ACC112 (cell line): ENCODE data around the gene TEAD2.
"Not testable (repeated sequence)": the region's sequence is repeated elsewhere in the genome, so short reads cannot be mapped to it uniquely, and the experiment has no call there.

ENCODE experiments used
- H2AFZ ChIP-seq: fragments of 200-600 bp; sonication (generic); one replicate; pipeline ENCODE4 v1.6.0; 2017; ENCODE audit warnings: antibody characterized with exemption, low read length; ENCODE audit not compliant: unreplicated experiment
- H3K27ac ChIP-seq: fragments of 200-600 bp; sonication (generic); 2 replicates; pipeline ENCODE4 v1.5.1; 2014; ENCODE audit warnings: low read depth, mild to moderate bottlenecking, antibody characterized with exemption, low read length, moderate library complexity
- H3K27me3 ChIP-seq: fragments of 200-600 bp; sonication (generic); 2 replicates; pipeline ENCODE4 v1.6.1; 2014; ENCODE audit warnings: mild to moderate bottlenecking, antibody characterized with exemption, low read length, moderate library complexity, mixed read lengths; ENCODE audit not compliant: insufficient read depth
- H3K36me3 ChIP-seq: fragments of 200-600 bp; sonication (generic); 2 replicates; pipeline ENCODE4 v1.6.1; 2016; ENCODE audit warnings: mild to moderate bottlenecking, antibody characterized with exemption, low read length, moderate library complexity, mixed read lengths; ENCODE audit not compliant: insufficient read depth
- H3K4me1 ChIP-seq: fragments of 200-600 bp; sonication (generic); one replicate; pipeline ENCODE4 v1.6.1; 2016; ENCODE audit warnings: low read length, mixed read lengths; ENCODE audit not compliant: insufficient read depth, unreplicated experiment, control insufficient read depth
- H3K4me3 ChIP-seq: fragments of 200-600 bp; sonication (generic); 2 replicates; pipeline ENCODE4 v1.5.1; 2014; ENCODE audit warnings: mild to moderate bottlenecking, low read depth, low read length
- H3K79me2 ChIP-seq: fragments of 200-600 bp; sonication (generic); one replicate; pipeline ENCODE4 v1.6.0; 2016; ENCODE audit warnings: low read length; ENCODE audit not compliant: control insufficient read depth, unreplicated experiment, insufficient read depth

TEAD2 gene

DNA sequence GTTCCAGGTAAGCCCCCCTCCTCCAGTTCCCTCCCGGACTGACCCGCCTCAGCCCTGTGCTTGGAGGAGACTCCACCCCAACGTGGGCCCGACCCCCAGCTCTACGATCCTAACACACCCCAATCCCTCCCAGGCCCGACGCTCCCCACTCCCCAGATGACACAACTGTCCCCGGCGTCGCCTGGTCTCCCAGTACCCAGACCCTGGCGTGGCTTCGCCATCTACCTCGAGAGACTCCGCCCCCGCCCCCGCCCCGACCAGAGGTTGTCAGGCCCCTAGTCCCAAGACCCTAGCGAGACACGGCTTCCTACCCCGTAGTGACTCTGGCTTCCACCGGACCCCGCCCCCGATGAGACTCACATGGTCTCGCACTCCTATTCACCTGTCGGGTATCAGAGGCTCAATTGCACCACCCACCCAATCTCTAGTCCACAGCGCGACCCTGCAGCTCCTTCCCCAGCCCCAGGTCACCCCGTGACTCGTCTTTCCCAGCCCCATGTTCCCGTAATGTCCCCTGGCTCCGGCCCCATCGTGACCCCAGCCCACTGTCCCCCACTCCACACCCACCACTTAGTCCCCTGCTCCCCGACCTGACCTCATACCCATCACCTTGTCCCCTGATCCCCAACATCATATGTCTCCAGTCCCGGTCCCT, 24.1 kb downstream of the TEAD2 start:
- H3K79me2 ChIP-seq: no peaks in the 10 kb centered on the region
- no peak overlapping the region for H2AFZ ChIP-seq
- peaks cover 3% of the 10 kb centered on the region for H3K4me1 ChIP-seq
- no peak overlapping the region for H3K27ac ChIP-seq
- H3K27me3 ChIP-seq: no peaks in the 10 kb centered on the region
- H3K4me3 ChIP-seq: peak overlapping the region; percentile 72
- no peaks in the 10 kb centered on the region for H3K36me3 ChIP-seq

DNA sequence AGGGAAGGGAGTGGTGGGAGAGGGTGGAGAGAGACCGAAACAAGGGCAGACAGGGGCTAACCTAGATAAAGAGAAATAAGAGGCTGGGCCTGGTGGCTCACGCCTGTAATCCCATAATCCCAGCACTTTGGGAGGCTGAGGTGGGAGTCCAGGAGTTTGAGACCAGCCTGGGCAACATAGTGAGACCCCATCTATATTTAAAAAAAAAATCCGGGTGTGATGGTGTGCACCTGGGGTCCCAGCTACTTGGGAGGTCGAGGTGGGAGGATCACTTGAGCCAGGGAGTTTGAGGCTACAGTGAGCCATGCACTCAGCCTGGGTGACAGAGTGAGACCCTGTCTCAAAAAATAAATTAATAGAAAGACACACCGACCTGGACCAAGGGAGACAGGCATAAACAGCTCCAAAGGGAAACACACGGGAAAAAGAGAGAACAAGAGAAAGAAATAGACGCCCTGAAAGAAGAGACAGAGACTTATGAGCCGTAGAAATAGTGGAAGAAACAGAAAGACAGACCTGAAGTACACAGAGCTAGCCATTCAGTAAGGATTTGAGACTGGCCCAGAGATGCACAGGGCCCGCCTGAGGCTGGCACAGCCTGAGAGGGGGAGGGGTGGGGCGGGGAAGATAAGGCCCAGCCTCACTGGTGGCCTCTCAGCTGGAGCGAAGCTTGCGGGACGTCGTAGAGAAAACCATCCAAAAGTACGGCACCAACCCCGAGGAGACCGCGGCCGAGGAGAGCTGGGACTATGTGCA, 24.8 kb downstream of the TEAD2 start:
- Histone ChIP-seq H3K36me3 (no peaks in the 10 kb centered on the region), H3K4me3 (no peak overlapping the region), H3K27ac (no peak overlapping the region)

DNA sequence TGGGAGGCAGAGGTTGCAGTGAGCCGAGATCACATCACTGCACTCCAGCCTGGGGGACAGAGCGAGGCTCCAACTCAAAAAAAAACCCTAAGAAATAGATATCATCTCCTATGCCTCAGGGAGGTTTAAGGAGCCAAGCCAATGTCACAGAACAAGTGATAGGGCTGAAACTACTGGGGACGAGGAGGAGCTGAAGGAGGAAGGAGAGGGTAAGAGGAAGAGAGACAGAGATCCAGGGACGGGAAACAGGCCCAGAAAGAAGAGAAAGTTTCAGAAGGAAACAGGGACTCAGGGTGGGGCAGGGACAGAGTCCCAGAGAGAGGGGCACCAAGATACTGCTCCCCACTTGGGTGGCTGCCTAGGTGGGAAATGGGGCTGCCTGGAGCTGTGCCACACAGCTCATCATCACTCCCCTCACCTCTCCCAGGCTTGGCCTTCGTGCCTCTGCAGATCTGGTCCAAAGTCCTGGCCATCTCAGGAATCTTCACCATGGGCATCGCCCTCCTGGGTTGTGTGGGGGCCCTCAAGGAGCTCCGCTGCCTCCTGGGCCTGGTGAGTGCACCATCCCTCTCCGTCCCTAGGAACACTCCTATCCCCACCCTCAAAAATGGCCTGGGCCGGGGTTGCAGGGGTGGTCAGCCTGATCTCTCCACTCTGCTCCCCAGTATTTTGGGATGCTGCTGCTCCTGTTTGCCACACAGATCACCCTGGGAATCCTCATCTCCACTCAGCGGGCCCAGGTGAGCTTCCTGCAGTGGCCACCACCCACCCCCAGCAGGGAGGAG, 25.5 kb downstream of the TEAD2 start:
- Histone ChIP-seq H3K4me1 (peaks cover 3% of the 10 kb centered on the region), H3K4me3 (no peak overlapping the region), H3K27ac (no peak overlapping the region), H3K36me3 (no peaks in the 10 kb centered on the region), H3K79me2 (no peaks in the 10 kb centered on the region), H2AFZ (no peak overlapping the region), H3K27me3 (no peaks in the 10 kb centered on the region)

More for the DNA sequence above, 24.8 kb downstream of the TEAD2 start:
- no peak overlapping the region for H2AFZ ChIP-seq
- no peaks in the 10 kb centered on the region for H3K79me2 ChIP-seq
- peaks cover 3% of the 10 kb centered on the region for H3K4me1 ChIP-seq
- no peaks in the 10 kb centered on the region for H3K27me3 ChIP-seq

DNA sequence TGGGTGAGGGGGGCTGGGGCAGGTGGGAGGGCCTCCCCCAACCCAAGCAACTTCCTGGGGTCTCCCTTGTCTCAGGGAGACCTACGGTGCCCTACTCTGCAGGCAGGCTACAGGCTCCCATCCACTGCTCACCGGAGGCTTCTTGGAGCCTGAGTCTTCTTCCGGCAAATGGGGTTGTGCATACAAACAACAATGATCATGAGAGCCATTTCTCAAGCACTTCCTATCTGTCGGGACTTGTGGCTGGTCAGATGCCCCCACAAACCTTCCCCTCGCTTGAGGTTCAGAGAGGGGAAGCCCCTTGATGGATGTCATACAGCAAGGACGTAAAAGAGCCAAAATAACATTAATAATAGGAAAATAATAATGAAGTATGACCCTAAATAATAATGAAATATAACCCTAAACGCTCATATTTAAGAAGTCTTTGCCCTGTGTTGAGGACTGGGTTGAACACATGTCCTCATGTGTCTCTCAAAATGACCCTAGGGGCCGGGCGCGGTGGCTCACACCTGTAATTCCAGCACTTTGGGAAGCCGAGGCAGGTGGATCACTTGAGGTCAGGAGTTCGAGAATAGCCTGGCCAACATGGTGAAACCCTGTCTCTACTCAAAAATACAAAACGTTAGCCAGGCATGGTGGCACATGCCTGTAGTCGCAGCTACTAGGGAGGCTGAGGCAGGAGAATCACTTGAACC, 26.3 kb downstream of the TEAD2 start:
- no peaks in the 10 kb centered on the region for H3K36me3 ChIP-seq
- no peaks in the 10 kb centered on the region for H3K79me2 ChIP-seq
- H3K27ac ChIP-seq: no peak overlapping the region
- H2AFZ ChIP-seq: no peak overlapping the region
- H3K4me3 ChIP-seq: no peak overlapping the region
- no peaks in the 10 kb centered on the region for H3K27me3 ChIP-seq
- peaks cover 3% of the 10 kb centered on the region for H3K4me1 ChIP-seq

DNA sequence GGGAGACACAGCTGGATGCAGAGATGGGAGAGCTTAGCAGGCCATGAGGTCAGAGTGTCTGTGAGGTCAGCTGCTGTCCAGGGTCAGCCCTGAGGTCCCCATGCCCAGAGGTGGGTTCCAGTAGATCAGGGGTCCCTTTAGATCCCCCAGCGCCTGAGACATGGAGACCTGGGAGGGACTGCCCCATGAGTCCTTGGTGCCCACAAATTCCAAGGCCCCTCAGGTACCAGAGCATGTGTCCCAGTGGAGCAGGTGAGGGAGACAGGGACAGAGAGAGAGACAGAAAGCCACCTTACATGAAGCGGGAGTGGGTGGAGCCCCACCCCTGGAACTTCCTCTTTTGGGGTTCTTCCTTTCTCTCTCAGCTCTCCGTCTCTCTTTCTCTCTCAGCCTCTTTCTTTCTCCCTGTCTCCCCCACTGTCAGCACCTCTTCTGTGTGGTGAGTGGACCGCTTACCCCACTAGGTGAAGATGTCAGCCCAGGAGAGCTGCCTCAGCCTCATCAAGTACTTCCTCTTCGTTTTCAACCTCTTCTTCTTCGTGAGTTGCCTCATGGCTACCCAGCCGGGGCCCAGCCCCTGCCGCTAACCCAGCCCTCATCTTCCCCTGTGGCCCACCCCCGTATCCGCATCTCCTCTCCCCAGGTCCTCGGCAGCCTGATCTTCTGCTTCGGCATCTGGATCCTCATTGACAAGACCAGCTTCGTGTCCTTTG, 27.0 kb downstream of the TEAD2 start, which contains the start of gene CD37:
TSS of gene CD37 (plus strand) at position 336 of the 713 bp plus-strand sequence. CDS start at position 471, 135 bp downstream.
- Histone ChIP-seq H3K27me3 (no peaks in the 10 kb centered on the region), H3K4me1 (peaks cover under 1% of the 10 kb centered on the region), H3K4me3 (no peak within 1 kb of the TSS), H3K79me2 (no peaks in the 10 kb centered on the region), H3K27ac (no peak within 1 kb of the TSS), H3K36me3 (no peaks in the 10 kb centered on the region), H2AFZ (no peak within 1 kb of the TSS)

DNA sequence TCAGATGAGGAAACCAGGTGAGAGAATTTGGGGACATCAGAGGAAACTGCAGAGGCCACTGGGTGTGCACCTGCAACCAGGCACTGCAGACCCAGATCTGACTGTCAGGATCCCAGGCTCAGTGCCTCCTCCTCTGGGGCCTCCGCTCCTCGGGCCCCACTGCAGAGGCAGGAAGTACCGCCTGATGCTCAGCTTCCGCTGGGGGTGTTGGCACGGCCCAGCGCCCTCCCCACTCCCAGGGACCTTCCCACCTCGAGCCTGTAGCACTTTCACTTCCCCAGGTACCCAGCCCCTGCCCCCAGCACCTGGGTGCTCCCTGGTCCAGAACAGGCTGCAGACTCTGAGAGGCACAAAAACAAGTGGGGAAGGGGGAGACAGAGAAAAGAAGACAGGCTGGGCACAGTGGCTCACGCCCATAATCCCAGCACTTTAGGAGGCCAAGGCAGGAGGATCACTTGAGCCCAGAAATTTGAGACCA, 28.4 kb downstream of the TEAD2 start:
- Histone ChIP-seq H3K27me3 (no peaks in the 10 kb centered on the region), H2AFZ (no peak overlapping the region), H3K79me2 (no peaks in the 10 kb centered on the region), H3K36me3 (no peaks in the 10 kb centered on the region), H3K27ac (no peak overlapping the region), H3K4me1 (no peaks in the 10 kb centered on the region), H3K4me3 (no peak overlapping the region)

DNA sequence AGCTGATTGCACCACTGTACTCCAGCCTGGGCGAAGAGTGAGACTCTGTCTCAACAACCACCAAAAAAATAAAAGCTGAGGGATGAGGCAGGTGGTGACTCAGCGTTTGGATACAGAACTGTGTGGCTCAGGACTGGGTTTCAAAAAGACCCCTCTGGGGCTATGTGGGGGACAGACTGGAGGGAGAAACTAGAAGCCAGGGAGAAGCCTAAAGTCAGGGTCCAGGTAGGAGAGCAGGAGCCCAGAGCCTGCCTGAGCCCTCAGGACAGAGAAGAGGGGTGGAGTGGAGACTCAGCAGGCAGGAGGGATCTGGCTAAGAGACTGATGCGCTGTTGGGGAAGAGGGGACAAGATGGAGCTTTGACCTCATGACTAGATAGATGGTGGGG, 28.8 kb downstream of the TEAD2 start:
- Histone ChIP-seq H3K27ac (no peak overlapping the region), H3K4me1 (no peaks in the 10 kb centered on the region), H3K79me2 (no peaks in the 10 kb centered on the region), H2AFZ (no peak overlapping the region), H3K27me3 (no peaks in the 10 kb centered on the region), H3K4me3 (no peak overlapping the region), H3K36me3 (no peaks in the 10 kb centered on the region)

DNA sequence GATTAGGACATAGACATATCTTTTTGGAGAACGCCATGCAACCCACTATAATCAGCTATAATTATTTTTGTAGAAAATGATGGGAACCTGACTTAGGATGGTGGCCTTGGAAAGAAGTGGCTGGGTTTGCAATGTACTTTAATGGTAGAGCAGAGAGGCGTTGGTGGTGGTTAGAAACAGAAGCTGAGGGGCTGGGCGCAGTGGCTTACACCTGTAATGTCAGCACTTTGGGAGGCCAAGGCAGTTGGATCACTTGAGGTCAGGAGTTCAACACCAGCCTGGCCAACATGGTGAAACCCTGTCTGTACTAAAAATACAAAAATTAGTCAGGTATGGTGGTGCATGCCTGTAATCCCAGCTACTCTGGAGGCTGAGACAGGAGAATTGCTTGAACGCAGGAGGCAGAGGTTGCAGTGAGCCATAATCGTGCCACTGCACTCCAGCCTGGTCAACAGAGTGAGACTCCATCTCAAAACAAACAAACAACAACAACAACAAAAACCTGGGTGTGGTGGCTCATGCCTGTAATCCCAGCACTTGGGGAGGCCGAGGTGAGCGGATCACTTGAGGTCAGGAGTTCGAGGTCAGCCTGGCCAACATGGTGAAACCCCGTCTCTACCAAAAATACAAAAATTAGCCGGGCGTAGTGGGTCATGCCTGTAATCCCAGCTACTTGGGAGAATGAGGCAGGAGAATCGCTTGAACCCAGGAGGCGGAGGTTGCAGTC, 29.4 kb downstream of the TEAD2 start:
- H3K4me3 ChIP-seq, H2AFZ ChIP-seq, H3K4me1 ChIP-seq, H3K36me3 ChIP-seq, H3K27me3 ChIP-seq, H3K27ac ChIP-seq, H3K79me2 ChIP-seq: not testable (repeated sequence)

DNA sequence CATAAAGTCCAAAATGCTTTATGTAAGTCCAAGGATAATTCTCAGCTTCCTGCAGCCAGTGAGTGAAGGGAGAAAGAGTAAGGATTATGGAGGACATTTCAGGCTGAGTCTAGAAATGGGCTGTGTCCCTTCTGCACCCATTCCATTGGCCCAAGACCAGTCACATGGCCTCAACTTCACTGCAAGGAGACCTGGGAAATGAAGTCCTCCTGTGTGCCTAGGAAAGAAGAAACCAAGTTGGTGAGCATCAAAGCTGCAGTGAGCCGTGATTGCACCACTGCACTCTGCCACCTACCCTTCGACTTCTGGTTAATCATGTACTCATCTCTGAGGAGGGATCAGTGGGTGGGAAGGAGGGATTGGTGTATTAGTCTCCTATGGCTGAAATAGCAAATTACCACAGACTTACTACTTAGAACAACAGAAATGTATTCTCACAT, 30.6 kb downstream of the TEAD2 start:
- no peak overlapping the region for H3K27ac ChIP-seq

More for the DNA sequence above, 30.6 kb downstream of the TEAD2 start:
- Histone ChIP-seq H3K79me2 (no peaks in the 10 kb centered on the region), H2AFZ (no peak overlapping the region), H3K36me3 (no peaks in the 10 kb centered on the region), H3K4me1 (no peaks in the 10 kb centered on the region), H3K27me3 (no peaks in the 10 kb centered on the region), H3K4me3 (no peak overlapping the region)
